GM12872 (cell line): ENCODE data around the gene PBX1.

Source experiments
- CTCF ChIP-seq: IDR thresholded peaks from 3 replicates; pipeline ENCODE4 v1.5.1; 2011; ENCODE audit warnings: low read depth, mild to moderate bottlenecking, low read length, moderate library complexity; ENCODE audit not compliant: insufficient read depth

Gene PBX1

DNA sequence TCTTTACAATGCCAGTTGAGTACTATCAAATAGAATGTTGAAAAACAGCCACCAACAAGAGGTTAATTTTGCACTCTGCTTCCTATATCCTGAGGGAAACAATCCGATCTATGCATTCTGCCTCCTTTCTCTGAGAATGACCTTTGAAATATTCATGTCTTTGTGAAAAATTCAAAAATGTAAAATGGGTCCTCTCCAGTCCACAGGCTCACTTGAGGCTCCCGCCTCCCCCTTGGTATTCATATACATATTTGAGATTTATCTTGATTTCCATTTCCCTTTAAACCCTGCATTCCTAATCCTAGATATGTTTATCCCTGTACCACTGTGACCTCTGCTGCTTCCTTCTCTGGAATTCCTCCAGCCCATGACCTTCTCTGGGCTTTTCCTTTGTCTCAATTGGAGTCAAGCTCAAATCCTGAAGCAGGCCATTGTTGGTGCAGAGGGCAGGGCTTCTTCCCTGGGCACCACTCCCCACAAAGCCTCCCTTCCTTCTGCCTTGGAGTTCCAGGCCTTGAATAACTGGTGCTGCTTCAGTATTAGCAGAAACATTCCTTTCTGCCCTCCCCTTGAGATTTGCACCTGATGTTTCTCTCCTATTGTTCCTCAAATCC is 296.8 kb downstream of the PBX1 start:
- TF ChIP-seq CTCF = no peak

GRCh38 chr1:164856381-164856780 is 297.4 kb downstream of the PBX1 start:
- no peak for TF ChIP-seq CTCF

GRCh38 chr1:164857439-164857838 is 298.5 kb downstream of the PBX1 start:
- TF ChIP-seq CTCF = no peak

- no peak for TF ChIP-seq CTCF
Measured at GRCh38 chr1:164858096-164858632, 299.2 kb downstream of the PBX1 start.

DNA sequence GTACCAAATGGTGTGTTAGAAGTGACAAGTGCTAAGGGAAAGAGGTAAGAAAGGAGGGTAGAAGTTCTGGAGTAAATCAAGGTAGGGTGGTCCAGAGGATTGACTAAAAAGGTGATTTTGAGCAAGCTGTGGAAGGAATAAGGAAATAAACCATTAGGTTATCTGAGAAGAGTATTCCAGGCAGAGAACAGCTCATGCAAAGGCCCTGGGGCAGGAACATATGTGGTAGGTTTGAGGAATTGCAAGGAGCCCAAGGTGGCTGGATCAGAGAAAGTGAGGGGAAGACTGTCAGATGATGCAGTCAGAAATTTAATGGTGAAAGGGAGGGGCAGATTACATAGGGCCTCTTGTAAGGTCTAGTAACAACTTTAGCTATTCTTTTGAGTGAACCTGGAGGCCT is 302.6 kb downstream of the PBX1 start:
- no peak for TF ChIP-seq CTCF

- no peak for TF ChIP-seq CTCF
Measured at GRCh38 chr1:164863056-164863455, 304.1 kb downstream of the PBX1 start.

DNA sequence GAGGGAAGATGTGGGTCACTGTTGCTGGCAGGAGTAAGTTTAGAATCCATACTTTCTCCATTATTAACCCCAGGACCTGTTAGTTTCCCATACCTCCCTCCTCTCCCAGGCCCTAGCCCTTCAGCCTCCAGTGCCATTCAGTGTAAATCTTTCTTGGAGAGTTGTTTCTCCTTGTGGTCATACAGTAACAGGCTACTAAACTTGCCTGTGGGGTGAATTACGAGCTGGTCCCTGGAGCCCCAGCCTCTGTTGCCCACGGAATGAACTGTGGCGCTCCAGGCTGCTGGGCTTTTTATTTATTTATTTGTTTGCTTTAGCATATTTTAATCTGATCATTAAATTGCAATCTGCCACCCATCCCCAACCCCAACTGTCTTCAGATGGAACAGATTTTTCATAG is 305.2 kb downstream of the PBX1 start:
- TF ChIP-seq CTCF = no peak
